Sciatic nerve (tissue), 2 donors: ENCODE data around the gene METTL23. TPM values are rescaled to one million over a fixed set of nuclear protein-coding genes. Genes with fewer than 3 reads are reported as not detected.
"Not testable (repeated sequence)": the region's sequence is repeated elsewhere in the genome, so short reads cannot be mapped to it uniquely, and the experiment has no call there.

Experiments
- ATAC-seq: fragments of 200-7000 bp; cut with Tn5 transposase; one replicate; pipeline ENCODE4 v1.9.1; 2020; ENCODE audit warnings: mild to moderate bottlenecking, moderate library complexity
- DNase-seq: peaks from one replicate; pipeline ENCODE4 v3.0.0-alpha.2; 2020; ENCODE audit warnings: low spot score
- intact Hi-C: fragments of 100-400 bp; cut with DNase I; formaldehyde crosslinking; loops from one replicate; pipeline ENCODE4 v1.14.2; 2022
- total RNA-seq: library from RNA; stranded (reverse); fragmentation: NEBNext Ultra II Directional; extraction: Animal tissue kit (Norgen Biotek cat#: 25700); gene quantifications from one replicate; pipeline ENCODE4 v1.2.1, GENCODE V29; 2021
- donor health status: DM: no; HTN: no; CAD: no.
- donor health status: DM: no; HTN: no; CAD: no.

Gene METTL23
- total RNA-seq, 1 donor from 2014 or later, result 29.1 TPM

DNA sequence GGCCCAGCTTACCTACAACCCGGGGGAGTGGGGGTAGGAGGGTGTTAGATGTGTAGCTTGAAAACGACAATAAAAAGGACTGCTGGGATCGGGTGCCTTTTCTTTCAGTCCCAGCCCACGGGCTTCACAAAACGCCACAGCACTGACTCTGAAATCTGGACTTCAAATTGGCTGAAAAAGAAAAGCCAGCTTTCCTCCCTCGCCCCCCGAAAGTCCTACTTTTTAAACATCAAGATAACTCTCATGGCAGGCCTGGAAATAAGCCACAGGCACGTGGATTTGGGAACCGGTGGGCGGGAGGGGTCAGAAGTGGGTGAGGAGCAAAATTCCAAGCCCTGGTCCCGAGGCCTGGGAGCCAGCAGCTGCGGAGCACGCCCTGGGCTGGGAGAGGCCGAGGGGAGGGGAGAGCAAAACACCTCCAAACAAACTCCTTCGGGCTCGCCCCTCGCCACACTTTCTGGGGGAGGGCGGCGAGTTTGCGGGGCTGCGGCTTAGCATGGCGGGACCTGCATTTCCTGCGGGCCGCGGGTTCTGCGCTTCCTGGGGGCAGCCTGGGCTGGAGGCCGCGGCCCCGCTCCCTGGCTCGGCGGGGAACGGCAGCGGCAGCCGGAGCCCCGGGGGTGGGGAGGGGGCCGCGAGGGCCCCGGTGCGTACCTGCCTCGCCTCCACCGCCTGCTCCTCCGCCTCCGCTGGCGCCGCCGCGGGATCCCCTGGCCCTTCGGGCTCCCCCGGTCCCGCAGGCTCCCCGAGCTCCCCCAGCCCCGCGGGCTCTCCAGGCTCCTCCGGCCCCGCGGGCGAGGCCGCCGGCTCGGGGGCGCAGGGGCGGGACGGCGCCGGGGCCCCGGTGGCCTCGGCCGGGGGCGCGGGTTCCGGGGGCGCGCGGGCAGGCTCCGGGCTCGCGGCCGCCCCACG is 16.4 kb upstream of the METTL23 start:
- intact Hi-C loops, result not testable (repeated sequence)
- peak; percentile 63 for ATAC-seq

DNA sequence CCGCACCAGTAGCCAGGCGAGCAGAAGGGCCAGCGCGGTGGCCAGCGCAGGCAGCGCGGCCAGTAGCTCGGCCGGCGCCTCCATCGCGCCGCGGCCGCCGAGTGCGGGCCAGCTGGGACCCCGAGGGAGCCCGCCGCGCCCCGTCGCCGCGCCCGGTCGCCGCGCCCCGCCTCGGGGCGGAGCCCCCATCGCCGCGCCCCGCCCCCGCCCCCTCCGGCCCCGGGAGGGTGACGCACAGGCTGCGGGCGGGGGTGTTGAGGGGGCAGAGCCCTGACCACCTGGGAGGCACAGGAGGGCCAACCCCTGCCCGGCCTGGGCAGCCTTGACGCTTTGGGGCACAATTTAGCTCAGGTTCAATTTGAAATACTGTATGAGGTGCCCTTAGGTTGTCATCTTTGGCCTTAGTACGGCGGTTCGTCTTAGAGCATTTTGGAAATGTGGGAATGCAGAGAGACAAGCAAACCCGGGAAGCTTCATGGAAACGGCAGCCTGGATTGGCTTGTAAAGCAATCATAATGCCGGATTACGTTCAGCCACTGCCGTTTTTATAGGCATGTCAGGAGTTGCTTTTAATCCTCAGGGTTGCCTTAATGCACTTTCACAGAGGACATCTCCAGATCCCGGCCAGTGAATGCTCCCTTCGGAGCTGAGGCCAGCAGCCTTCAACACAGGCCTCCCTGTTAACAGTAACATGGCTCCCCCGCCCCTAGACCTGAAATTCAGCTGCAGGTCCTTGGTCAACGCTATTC is 15.6 kb upstream of the METTL23 start, which contains the start of gene MXRA7:
Gene MXRA7, minus strand, starts transcription at position 103 of the 749 bp plus-strand sequence. Its CDS starts 19 bp downstream, at position 84.
- ATAC-seq (peak; percentile 72), DNase-seq (peak; percentile 86)

More for the DNA sequence above, 16.4 kb upstream of the METTL23 start:
- DNase-seq, result not testable (repeated sequence)

DNA sequence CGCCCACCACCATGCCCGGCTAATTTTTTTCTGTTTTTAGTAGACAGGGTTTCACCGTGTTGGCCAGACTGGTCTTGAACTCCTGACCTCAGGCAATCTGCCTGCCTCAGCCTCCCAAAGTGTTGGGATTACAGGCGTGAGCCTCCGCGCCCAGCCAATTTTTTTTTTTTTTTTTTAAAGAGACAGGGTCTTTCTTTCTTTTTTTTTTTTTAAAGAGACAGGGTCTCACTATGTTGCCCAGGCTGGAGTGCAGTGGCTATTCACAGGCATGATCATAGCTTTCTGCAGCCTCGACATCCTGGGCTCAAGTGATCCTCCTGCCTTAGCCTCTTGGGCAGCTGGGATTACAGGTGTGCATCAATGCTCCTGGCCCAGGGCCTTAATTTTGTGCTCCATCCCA is 14.3 kb upstream of the METTL23 start:
- DNase-seq, intact Hi-C loops, ATAC-seq: not testable (repeated sequence)

More for the DNA sequence above, 15.6 kb upstream of the METTL23 start, which contains the start of gene MXRA7:
- intact Hi-C loops, result no loop called here

DNA sequence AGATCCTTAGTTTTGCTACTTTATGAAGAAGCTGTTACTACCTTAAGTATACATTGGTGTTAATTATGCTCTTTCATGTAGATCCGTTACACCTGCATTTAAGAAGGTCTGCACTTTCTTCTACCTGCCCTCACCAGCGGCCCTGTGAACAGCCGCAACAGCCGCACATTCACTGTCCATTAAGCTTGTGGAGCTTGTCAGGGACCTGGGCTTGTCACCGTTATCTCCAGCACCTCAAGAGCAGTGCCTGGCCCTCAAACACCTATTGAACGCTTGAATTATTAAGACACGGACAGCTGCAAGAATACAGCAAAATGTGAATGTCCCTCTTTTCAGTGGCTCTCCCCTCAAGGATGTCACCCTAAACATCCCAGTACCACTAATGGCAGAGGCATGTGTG is 12.9 kb upstream of the METTL23 start:
- no peak for ATAC-seq
- DNase-seq, result no peak
- intact Hi-C loops, result no loop called here

DNA sequence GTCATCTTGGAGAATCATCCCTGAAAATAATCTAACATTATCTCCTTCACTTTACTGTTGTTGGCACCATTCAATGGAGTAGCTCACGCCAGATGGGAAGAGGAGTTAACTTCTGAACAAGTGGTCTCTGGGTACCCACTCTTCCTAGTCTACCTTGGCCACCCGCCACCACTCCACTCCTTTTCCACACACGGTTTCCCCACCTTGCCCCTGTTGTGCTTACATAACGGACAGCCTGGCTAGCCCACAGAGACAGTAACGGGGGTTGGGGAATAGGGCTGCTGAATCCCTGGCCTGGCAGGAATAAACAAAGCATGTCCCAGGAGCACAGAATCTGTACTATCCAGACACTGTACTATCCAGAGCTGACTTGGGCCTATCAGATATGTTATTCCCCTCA is 12.3 kb upstream of the METTL23 start:
- intact Hi-C loops, result no loop called here
- no peak for DNase-seq
- no peak for ATAC-seq

DNA sequence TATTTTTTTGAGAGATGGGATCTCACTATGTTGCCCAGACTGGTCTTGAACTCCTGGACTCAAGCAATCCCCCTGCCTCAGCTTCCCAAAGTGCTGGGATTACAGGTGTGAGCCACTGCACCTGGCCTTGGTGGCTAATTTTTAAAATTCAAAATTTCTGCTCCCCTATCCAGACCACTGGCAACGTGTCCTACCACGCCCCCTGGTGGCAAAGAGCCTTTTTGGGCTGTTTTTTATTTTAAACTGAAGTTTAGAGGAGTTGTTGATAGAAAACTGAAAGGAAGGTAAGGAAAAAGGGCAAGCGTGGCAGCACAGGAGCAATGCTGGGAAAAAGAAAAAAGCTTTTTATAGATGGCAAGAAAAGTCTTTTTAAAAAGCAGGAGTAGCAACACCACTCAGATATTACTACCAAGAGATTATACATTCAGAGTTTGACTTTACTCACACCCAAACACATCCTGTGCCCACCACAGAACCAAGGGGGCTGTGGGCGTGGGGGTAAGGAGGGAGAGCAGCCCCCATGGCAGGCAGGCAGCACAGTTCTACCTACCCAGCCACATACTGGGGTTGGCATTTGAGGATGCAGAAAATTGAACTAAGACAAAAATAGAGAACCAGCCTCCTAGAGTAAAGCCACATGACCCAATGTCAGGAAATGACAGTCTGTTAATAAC is 11.7 kb upstream of the METTL23 start:
- peak; percentile 38 for ATAC-seq
- peak; percentile 91 for DNase-seq
- intact Hi-C loops, result no loop called here

DNA sequence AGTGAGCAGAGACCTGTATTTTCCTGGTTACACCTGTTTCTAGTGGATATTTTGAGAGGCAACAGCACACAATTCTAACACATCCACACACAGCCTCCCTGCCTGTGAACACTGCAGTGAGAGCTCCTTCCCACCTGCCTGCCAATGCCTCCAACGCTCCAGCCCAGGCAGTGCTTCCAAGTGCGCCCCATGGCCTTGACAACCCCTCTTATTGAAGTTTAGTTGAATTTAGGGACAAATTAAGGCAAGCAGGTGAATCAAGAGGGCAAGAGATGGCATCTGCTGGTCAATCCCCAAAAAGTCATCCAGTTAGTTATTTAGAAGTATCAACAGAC is 11.2 kb upstream of the METTL23 start:
- ATAC-seq, result no peak
- DNase-seq, result peak; percentile 40
- intact Hi-C loops, result no loop called here

DNA sequence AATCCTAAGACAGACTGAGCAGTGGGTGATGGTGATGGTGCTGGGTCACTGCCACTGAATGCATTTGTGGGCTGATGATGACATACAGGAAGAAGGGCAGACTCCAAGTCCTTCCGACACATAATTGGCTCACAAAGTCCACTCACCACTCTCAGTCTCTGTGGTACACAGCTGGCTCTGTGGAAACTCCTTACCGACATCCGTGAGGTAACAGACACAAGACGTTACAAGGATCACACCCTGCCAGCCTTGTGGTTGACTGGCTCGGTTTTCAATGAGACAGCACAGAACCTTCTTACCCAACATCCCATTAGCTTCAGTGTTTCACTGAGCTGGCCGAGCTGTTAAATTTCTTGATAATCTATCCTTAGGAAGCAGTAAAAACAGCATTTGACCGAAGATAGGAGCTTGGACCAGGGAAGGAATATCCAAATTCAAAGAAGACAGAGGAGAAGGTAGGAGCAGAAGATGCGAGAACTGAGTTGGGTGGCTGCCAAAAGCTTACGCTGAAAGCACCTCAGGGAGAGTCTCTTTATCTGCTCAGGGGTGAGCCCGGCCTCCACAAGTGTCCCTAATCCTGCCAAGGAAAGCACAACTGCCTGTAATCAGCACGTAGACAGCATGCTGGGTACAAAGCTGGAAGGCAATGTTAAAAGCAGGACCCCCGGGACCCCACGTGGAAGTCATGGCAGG is 10.3 kb upstream of the METTL23 start:
- ATAC-seq (peak; percentile 72), DNase-seq (no peak)
- intact Hi-C loops, result no loop called here

DNA sequence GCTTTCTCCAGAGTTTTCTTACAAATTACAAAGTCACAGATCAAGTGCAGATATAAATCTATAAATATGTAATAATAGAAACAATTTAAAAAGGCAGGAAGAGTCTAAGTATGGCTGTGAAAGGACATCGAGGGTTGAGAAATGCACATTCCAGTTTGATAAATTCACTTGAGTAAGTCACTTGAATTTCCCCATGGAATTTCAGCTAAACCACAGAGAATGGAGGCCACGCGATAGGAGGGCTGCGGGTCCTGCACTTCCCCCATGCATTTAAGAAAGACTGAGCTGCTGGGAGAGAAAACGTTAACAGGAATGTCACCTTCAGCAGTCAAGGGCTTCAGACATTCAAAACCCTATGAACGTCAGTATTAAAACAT is 9.8 kb upstream of the METTL23 start:
- ATAC-seq (no peak), DNase-seq (no peak)
- intact Hi-C loops, result no loop called here

DNA sequence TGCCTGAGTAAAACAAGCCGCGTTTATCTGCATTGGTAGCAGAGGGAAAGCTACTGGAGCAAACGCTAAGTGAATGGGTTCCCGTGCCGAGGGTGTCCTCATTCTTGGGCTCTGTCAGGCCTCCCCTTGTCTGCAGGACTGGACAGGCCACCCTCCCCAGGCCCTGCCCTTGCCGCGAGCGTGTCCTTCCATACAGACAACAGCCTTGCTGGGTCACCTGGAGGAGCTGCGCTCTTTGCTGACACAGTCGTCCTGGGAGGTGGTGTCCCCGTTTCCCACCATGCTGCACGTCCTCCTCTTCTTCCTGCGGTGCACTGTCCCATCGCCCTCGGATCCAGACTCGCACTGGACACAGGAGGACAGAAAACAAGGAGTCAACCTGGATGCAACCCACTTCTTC is 8.1 kb upstream of the METTL23 start:
- ATAC-seq (no peak), DNase-seq (no peak)
- intact Hi-C loops, result no loop called here

DNA sequence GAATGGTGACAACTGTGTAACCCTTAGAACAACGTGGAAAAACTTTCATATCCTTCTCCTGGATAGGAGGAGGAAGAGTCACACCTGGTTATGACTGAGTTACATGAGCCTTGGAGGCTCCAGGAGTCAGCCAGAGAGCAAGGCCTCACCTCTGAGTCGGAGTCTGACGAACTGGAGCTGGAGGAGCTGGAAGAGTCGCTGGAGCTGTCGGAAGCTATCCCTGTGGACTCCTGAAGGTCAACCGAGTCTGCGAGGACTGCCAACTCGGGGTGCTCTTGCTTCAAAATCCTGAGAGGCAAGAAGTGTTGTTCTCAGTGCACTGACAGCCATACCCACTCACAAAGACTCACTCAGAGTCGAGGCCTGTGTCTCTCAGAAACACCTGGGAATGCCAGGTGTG is 6.4 kb upstream of the METTL23 start:
- ATAC-seq (no peak), DNase-seq (no peak)
- intact Hi-C loops, result no loop called here

DNA sequence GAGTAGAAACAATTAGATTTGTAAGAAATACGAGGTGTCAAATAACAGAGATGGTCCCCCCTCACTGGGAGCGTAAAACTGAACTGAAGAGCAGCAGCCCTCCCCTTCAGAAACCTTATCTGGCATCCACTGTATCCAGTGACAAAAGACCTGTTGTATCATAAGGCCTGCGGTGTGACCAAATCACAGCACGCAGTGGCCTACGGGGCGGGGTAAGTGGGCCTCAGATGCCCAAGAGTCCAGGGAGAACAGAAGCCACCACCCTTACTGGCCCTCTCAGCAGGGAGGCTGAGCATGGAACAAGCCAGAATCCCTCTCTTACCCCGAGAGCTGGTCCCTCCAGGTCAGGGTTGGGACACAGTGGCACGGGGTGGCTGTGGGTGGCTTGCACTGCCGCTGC is 5.7 kb upstream of the METTL23 start:
- DNase-seq (no peak), ATAC-seq (no peak)
- intact Hi-C loops, result no loop called here

DNA sequence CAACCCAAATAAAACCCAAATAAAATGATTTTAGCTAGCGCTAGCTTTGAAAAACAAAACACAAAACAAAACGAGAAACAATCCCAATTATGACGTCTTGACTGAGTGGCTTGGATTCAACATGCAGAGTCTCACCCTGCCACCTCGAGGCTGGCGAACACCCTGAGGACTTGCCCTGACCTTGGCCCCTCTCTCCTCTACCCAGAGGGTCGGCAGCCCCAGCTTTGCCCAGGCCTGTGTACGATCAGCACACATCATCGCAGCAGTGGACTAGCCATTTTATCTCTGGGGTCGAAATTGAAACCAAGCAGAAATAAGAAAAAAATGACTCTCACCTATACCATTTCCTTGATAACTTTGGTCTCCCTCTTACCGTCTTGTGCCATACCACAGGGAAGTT is 5.2 kb upstream of the METTL23 start:
- intact Hi-C loops, result no loop called here
- no peak for ATAC-seq
- DNase-seq, result no peak

DNA sequence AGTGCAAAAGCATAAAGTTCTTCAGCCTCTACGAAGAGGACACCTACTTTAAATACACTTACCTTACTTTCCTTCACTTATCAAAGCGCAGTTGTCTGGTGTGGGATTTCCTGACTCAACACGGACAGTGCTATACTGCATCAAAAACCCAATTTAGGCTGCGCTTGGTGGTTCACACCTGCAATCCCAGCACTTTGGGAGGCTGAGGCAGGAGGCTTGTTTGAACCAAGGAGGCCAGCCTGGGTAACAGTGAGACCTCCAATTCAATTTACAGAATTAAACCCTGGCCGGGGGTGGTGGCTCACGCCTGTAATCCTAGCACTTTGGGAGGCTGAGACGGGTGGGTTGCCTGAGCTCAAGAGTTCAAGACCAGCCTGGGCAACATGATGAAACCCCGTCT is 4.4 kb upstream of the METTL23 start:
- no peak for DNase-seq
- intact Hi-C loops, result no loop called here
- ATAC-seq, result no peak

DNA sequence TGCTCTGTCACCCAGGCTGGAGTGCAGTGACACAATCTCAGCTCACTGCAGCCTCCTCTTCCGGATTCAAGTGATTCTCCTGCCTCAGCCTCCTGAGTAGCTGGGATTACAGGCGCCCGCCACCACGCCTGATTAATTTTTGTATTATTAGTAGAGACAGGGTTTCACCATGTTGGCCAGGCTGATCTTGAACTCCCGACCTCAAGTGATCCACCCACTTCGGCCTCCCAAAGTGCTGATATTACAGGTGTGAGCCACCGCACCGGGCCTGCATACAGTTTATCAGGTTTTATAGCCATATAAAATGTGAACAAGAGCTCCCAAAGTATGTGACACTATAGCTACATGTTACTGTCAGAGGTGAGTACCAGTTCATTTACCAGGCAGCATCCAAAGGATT is 3.7 kb upstream of the METTL23 start:
- DNase-seq, intact Hi-C loops, ATAC-seq: not testable (repeated sequence)

DNA sequence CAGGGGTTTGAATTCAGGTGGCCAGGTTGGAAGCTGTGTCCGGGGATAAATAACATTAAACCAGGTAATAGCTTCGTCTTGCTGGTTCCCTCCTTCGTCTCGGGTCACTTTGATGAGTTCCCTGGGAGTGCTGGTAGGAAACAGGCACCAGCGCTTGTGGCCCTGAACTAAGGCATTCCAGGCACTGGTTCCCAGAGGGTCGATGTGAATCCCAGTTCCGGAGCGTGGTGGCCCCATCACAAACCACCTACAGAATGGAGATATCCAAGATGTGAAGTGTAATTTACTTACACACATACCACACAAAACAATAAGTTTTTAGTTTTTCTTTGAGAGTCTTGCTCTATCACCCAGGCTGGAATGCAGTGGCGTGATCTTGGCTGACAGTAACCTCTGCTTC is 2.8 kb upstream of the METTL23 start:
- intact Hi-C loops, result no loop called here
- ATAC-seq (no peak), DNase-seq (no peak)

DNA sequence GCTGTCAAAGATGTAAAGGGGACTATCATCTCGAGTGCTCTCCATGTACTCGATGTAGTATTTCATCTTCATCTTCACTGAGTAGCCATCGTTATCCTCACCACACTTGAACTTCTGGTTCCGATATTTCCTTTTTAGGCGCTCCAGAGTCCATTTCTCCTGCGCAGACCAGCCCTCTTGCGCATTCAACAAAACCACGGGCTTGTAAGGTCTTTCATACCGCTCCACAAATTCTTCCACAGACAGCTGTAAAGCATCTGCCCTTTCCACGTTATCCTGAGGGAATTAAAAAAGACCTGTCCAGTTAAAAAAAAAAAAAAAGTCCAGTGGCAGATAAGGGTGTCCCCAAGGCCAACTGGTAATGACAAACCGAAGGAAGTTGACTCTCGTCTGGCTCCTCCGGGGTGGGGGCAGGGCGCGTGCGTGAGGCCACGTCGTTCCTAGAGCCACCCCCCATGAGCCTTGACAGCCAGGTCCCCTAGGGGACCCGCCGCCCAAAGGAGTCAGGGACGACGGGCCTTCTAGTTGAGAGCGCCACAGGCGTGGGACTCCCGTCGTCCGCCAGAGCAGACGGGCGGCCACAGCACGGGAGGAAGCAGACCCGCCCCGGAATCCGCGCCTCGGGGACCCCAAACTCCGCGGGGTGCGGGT is 934 bp upstream of the METTL23 start:
- intact Hi-C loops, result no loop called here
- ATAC-seq, result peak; percentile 32
- DNase-seq, result peak; percentile 85

DNA sequence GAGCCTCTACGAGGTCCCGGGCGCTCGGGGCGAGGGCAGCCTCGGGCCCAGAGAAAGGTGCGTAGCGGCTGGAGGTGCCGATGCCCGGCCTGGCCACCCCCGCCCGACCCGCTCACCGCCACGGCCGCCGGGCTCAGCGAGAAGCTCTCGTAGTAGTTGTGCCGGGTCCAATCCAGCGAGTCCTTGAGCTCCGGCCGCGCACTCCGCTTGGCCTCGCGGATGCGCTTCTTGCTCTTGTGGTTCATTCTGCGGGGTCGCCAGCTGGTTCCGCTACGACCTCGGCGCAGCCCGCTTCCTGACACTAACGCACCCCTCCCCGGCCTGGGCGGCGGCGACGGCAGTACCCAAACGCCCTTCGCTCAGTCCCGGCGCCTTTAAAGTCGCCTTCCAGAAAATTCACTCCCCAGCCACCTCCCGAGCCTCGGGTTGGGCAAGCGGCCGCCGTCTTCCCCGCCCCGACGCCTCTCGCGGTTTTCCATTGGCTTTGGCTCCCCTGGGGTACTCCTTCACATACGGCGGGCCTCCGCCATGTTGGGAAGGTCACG is 336 bp upstream of the METTL23 start, which contains the start of gene JMJD6:
Gene JMJD6, minus strand, starts transcription at position 376 of the 545 bp plus-strand sequence. Its CDS starts 131 bp downstream, at position 245.
- ATAC-seq, result peak; percentile 97

More for the DNA sequence above, 336 bp upstream of the METTL23 start, which contains the start of gene JMJD6:
- DNase-seq, result peak; percentile 97
- intact Hi-C loops, result no loop called here
